Measurements from ENCODE around the gene TACC2.

The TACC2 gene

DNA sequence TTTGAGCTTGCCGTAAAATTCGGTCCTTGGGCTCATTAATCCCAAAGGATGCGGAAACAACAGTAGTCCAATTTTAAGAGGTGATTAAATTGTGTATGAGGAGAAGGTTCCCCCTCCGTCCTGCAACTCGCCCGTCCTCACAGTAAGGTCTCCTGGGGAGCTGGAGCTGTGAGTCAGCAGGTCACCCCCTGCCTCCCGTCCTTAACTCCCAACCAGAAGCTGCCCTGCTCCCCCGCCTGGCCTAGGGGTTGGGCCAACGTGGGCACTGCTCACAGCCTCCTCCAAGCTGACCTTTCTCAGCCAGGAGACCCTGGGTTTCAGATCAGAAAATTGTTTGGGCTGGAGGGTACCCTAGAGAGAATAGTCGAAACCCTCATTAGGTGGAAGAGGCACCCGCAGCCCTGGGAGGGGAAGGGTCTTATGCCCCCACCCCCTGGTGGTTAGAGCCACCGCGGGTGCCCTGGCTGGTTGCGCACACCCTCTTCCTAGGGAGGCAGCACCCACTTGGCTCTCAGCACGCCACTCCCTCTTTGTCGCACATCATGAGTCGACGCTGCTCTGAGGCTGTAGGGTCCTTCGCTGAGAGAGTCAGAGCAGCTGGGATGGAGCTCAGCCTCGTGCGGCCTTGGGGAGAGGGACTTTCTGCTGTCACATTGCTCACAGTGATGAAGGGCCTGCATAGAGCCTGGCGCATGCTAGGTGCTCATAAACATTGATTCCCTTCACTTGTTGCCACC is 131.2 kb downstream of the TACC2 start:
- DNase-seq (ENCODE audit: low read depth in 3 of 3, low spot score in 1 of 3): no peak

DNA sequence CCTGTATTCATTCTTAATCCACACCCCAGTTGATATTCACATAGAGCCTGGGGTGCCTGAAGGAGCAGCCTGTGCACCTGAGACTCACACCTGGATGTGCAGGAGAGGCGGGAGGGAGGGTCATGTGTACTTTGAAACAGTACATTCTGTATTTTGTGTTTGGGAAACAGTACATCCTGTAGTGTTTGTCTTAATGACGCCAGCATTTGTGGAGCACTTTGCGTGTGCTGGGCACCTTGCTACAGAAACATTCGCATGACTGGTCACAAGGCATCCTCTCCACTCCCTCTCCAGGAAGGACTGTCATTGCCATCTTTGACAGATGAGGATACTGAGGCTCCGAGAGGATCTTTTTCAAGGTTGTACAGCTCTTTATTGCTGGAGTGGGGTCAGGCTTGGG is 132.1 kb downstream of the TACC2 start:
- no peak for DNase-seq (ENCODE audit: low read depth in 3 of 3, low spot score in 1 of 3)

DNA sequence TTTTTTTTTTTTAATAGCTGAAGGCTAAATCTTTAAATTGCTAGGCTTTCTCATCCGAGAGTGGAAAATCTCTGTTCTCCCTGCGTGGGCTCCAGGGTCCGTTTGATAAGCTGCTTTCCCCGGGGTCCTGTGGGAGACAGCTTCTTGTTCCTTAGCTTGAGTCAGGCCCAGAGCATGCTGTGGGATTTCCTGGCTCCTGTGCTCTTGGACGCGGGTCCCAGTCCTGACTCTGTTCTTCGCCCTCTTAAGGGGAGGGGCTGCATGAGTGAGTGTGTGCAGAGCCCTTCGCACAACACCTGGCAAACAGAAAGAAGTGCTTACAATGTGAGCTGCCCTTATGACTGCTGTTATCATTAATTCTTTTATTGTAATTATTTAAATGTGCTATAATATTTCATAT is 133.5 kb downstream of the TACC2 start:
- DNase-seq (ENCODE audit: low read depth in 3 of 3, low spot score in 1 of 3): no peak

DNA sequence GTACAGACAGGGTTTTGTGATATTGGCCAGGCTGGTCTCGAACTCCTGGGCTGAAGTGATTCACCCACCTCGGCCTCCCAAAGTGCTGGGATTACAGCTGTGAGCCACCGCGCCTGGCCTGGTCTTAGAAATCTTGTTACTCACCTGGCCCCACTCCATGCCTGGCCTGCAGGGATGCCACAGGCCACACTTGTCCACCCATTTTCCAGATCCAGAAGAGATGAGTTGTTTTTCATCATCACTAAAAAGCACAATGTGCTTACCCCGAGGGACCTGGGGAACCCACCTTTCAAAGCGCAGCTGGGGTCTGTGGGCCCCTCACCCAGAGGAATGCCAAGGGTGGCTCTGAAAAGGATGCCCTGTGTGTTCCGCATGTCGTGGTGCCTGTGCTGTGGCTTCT is 134.2 kb downstream of the TACC2 start:
- no peak for DNase-seq (ENCODE audit: low read depth in 3 of 3, low spot score in 1 of 3)

DNA sequence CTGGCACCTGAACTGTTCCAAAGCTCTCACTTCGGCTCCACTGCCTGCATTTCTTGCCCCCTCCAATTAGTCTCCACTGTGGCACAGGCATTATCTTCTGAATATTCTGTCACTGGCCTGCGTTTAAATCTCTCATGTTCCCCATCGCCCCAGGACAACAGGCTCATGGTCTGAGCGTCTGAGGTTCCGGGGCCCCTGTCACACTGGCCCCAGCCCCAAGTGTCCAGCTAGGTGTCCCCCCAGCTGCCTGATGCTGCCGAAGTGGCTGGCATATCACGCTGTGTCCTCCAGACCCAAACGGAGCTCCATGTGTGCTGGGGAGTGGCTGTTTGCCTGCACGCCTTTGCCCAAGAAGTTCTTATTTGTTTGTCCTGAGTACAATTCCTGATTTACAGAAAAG is 135.4 kb downstream of the TACC2 start:
- no peak for DNase-seq (ENCODE audit: low read depth in 3 of 3, low spot score in 1 of 3)

DNA sequence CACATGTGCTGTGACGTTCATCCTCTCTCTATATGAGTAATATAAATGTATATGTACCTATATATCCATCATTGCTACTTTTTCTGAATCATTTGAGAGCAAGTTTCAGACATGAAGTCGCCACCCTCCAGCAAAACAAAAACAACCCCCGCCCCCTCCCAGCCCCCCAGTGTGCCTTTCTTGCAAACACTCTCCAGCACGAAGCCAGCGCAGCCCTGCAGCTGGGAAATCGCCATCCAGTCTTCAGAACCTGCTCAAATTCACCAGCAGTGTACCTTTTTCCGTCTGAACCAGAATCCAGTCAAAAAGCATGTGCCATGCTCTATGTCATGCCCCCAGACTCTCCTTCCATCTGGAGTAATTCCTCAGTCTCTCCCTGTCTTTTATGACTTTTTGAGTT is 135.8 kb downstream of the TACC2 start:
- DNase-seq (ENCODE audit: low read depth in 3 of 3, low spot score in 1 of 3): no peak

DNA sequence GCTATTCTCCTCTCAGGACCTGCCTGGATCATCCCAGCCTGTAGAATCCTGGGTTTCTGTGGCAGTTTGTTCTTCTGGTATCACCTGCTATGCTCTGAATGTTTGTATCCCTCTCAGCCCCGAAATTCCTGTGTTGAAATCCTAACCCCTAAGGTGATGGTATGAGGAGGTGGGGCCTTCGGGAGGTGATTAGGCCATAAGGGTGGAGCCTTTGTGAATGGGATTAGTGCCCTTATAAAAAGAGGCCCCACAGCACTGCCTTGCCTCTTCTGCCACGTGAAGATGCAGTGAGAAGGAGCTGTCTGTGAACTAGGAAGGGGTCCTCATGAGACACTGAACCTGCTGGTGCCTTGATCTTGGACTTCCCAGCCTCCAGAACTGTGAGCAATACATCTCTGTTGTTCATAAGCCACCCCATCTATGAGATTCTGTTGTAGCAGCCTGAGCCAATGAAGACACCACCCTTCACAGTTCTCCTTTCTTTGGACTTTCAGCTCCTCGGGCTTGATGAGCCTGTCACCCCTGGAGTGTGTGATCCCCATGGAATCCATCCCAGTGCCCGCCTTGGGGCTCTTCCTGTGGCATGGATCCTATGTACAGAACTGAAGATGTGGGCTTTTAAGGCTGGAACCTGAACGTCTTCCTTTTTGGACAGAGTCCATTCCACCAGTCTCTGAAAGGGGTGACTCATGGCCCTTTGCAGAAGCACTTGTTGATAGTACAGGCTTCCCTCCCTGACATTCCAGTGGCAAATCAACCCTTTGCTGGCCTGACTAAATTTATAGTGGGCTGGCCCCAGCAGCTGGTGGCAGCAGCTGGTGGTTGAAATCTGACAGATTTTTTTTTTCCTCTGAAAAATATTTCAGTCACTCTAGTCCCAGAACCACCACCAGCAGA is 138.0 kb downstream of the TACC2 start:
- no peak for DNase-seq (ENCODE audit: low read depth in 3 of 3, low spot score in 1 of 3)

DNA sequence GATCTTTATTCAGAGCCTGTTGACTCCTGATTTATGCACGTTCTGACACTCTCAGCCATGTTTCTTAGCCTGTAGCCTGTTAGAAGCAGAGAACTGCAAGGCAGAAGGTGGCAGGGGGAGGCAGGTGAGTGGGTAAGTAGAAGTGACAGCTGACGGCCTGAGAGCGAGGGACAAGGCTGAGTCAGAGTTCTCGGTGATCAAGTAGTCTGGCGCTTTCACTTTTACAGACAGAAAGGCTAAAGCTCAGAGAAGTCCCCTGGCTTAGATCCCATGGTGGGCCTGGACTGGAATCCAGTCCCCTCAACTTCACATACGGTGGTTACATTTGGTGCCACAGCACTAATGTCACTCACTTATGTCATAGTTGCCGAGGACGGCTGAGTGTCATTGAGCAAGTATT is 139.0 kb downstream of the TACC2 start:
- no peak for DNase-seq (ENCODE audit: low read depth in 3 of 3, low spot score in 1 of 3)

DNA sequence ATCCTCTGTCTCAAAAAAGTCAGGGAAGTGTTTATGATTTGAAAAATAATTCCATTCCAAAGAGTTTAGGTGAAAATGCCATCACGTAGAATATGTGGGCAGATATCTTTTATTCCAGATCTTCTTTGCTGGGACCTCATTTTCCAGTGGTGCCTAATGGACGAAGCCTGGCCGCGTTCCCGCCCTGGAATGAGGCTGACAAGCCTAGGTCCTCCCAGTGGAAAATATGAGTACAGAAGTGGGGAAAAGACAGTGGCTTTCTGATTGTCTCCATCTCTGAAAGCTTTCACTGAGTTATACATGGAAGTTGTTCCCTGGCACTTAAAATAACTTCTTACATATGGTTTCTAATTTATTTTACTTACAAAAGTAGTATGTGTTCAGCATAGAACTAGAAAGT is 139.4 kb downstream of the TACC2 start:
- DNase-seq (ENCODE audit: low read depth in 3 of 3, low spot score in 1 of 3): no peak

DNA sequence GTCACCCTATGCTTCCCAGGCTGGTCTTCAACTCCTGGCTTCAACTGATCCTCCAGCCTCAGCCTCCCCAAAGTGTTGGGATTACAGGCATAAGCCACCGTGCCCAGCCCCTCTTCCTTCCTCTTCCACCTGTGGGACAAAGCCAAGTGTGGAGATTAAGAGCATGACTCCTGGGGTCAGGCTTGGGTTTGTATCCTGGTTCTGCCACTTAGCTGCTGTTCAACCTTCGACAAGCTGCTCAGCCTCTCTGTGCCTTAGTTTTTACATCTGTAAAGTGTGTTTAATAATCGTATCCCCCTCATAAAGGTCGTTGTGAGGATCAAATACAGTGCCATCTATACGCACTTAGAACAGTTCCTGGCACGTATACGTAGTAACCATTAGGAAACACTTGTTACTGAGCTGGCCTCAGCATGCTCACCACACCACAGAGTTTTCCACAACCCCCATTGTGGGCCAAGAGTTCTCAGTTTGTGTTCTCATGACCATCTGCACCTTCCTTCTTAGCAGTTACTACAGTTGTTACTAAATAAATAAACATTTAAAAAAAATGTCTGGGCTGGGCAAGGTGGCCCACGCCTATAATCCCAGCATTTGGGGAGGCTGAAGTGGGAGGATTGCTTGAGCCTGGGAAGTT is 141.6 kb downstream of the TACC2 start:
- DNase-seq (ENCODE audit: low read depth in 3 of 3, low spot score in 1 of 3): no peak

DNA sequence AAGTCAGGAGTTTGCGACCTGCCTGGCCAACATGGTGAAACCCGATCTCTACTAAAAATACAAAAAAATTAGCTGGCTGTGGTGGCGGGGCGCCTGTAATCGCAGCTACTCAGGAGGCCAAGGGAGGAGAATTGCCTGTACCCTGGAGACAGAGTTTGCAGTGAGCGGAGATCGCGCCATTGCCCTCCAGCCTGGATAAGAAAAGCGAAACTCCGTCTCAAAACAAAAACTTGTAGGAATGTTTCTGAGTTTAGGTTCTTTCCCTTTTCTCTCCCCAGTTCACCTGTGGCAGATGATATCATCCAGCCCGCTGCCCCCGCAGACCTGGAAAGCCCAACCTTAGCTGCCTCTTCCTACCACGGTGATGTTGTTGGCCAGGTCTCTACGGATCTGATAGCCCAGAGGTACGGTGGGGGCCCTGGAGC is 143.4 kb downstream of the TACC2 start:
- no peak for DNase-seq (ENCODE audit: low read depth in 3 of 3, low spot score in 1 of 3)

DNA sequence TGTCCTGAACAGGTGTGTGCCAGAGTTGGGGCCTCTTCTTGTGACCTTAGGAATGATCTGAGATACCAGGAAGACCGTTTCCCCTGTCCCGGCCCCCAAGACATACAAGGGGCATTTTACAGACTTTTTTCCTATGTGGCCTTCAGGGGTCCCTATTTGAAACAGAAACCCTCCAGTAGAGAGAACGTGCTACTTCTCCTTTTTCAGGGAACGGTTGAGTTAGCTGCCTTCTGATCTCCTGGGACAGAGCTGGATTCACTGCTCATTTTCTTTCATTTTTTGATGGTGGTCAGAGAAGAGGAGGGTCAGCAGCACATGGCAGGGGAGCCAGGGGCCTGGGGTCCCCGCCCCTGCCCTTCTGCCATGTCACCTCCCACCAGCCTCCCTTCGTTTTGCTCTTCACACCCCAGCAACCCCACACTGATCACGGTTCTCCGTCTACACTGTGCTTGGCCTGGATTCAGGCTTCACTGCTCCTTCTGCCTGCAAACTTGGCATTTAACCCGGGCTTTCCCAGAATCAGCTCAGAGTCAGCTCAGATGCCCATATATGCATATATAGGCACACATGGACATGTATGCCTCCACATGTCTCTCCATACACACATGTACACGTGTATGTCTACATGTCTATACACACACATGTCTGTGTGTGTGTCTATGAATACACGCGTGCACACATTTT is 144.1 kb downstream of the TACC2 start:
- DNase-seq (ENCODE audit: low read depth in 3 of 3, low spot score in 1 of 3): no peak

DNA sequence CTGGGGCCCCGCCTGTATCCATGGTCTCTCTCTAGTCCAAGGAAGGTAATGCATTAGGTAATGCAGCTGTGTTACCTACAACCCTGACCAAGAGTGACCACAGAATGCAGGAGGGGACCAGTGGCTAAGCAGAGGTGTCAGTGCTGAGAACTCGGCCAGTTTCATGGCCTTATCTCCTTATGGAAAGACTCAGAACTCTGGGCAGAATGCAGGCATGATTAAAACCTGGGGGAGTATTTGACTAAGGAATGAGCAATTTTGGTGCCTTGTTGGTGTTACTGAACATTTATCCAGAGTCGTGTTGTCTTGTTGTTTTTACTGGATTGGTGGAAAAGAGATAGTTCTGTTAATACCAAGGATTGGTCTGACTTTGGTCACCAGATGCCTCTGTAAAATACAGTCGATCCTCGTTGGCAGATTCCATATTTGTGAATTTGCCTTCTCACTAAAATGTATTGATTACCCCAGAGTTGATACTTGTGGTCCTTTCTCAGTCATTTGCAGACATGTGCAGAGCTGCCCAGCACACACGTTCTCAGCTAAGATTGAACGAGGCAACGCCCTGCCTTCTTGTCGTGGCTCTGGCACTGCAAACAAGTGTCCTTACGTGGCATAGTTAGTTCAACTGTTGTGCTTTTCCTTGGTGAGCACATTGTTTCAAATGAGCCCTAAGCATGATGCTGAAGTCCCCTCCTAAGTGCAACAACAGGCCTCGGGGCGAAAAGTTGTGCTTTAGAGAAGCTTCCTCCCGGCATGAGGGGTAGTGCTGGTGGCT is 146.5 kb downstream of the TACC2 start:
- DNase-seq (ENCODE audit: low read depth in 3 of 3, low spot score in 1 of 3): no peak

DNA sequence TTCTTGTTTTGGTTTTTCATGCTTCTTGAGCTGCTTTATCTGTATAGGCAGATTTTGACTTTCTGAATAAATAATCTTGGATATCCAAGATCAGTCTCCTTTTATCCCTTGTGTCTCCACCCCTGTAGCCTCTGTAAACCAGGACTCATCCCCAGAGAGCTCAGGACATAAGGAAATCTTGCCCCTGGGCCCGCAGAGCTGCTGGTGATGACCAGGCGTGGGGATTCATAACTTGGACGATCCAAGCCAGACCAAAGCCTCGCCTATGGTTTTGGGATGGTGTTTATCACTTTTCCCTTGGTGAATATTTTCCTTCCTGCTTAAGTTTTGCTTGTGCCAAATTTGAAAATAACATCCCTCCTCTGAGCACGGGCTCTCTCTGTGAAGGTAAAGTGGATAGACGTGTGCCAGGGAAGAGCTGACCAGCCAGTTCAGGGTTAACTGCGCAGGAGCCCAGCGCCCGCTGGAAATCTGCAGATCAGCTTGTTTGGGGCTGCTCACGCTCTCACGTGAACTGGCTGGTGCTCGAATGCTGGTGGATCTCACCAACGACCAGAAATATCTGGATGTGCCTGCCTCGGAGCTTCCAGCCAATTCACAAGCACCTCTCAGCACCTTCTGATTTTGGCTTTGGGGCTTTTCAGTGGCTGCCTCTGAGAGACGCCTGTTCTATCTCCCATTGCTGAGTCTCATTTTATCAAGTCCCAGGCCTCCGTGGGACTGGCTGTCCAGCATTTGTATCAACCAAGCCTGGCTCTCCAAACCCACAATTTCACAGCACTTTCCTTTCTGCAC is 150.1 kb downstream of the TACC2 start:
- DNase-seq (ENCODE audit: low read depth in 3 of 3, low spot score in 1 of 3): no peak

DNA sequence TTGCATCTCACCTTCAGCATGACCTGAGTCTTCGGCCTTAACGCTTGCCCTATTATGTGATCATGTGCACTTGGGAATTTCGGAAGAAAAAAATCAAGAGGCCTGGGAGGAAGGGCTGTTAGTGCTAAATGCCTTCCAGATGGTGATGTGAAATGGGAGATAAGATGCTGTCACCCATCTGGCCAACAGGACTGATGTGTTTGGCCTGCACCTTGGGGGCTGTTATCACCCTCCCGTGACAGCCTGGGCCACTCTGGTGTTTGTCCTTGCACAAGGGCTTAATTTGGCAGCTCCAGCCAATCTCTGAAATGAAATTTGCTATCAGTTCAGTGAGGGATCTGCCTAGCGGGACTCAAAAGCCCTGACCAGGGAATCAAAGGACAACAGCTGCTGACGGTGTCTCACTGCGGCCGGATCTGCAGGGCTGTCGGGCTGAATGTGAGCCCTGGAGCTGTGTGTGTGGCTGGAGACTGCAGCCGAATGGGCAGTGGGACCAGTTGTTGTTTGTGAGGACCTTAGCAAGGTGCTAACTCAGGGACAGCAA is 150.7 kb downstream of the TACC2 start:
- DNase-seq (ENCODE audit: low read depth in 3 of 3, low spot score in 1 of 3): no peak

DNA sequence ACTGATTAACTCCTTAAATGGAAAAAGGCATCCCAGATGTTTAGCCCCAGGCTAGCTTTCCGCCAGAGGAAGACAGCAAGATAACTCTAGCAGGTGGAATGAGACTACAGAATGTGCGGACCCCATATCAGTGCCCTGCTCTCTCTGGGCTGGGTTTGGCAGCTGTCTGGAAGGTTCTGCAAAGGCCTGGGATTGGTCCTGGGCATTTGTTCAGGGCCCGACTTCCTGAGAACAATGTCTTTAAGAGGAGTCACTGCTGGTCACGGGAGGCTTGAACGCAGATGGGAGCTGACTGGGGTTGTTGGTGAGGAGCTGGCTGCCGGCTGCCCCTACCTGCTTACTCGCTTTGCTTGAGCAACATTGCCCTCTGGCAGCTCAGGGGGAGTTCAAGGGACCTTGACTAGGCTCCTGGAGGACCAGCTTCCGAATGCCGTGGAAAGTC is 151.5 kb downstream of the TACC2 start:
- DNase-seq (ENCODE audit: low read depth in 3 of 3, low spot score in 1 of 3): no peak

DNA sequence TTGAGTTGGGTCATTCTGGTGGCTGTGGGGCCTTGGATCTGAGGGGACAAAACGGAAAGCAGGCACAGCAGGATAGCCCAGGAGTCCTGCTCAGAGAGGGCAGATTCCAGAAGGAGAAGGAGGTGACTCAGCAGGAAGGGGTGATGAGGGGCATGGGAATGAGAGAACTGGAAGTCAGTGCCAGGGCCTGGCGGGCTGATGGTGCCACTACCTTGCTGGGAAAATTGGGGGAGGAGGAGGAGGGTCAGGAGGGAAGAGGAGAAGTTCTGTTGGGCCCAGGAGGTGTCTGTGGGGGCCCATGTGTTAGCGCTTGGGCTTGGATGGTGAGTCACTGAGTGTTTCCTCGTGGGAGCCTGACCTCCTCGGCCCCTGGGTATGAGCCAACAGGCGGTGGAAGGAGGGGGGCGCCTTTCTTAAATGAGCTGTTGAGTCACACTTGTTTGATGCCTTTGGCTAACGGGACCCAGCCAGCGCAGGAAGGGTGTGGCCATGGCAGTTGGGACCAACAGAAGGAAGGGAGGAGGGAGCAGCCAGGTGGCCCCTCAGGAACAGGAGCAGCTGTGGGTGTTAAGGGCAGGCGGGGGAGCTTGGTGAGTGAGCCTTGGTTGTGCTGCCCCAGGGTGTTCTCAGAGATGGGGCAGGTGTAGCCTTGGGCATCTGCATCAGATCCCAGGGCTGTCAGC is 152.1 kb downstream of the TACC2 start:
- no peak for DNase-seq (ENCODE audit: low read depth in 3 of 3, low spot score in 1 of 3)

DNA sequence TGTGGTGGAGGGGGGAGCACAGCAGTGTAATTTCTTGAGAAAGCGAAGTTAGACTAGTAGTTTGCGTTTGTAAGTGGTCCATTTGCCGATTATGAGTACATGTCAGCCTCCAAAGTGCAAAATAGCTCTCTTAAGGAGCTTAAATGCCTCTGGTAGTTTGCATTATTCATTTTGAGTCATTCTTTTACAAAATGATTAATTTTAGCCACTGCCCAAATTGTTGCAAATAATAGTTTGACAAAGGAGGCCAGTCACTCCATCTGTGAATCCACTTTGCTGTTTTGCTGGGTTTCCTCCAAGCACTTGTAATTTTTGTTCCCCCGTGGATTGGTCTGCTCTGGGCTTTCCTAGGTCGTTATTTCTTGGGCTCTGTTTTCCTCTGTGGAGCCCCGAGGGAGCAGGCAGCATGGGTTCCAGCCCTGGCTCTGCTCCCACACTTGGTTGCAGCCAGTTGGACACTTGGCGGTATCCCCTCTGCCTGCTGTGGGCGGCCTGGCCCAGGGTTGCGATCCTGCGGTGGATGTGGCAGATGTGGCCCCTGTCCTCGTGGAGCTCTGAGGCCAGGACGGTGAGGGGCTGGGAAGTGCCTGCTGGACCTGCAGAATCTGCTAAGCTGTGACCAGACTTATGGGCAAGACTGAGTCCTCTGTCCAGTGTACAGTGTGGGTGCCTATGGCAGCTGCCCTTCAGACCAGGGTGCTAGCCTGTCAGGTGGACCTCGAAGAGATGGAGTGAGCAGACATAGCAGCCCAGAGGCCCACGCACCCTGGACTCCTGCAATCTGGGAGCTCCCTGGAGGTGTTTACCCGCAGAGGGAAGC is 153.1 kb downstream of the TACC2 start:
- DNase-seq (ENCODE audit: low read depth in 3 of 3, low spot score in 1 of 3): no peak

All from stimulated activated CD4-positive, alpha-beta T cell treated with anti-CD3 and anti-CD28 coated beads, TNF-alpha, amount 100 ng/mL, for 1 hour (primary cell).